Osteoblast (primary cell): Measurements from ENCODE around the gene GRM2. TPM values are rescaled to one million over a fixed set of nuclear protein-coding genes. Genes with fewer than 3 reads are reported as not detected.

Experiments used
- DNase-seq: peaks from one replicate; pipeline ENCODE4 v3.0.0; 2011; ENCODE audit warnings: low spot score, mixed read lengths; ENCODE audit not compliant: insufficient read length; ENCODE audit errors: missing footprints
- H2AFZ ChIP-seq: 2 replicates; pipeline ENCODE4 v1.6.0; 2011; ENCODE audit warnings: mild to moderate bottlenecking, low read length
- H3K27ac ChIP-seq: 2 replicates; pipeline ENCODE4 v1.5.1; 2011; ENCODE audit warnings: mild to moderate bottlenecking, low read depth, low read length, moderate library complexity
- H3K27me3 ChIP-seq: 2 replicates; pipeline ENCODE4 v1.6.0; 2012; ENCODE audit warnings: mild to moderate bottlenecking, control low read depth, inconsistent platforms, low read length, moderate library complexity; ENCODE audit not compliant: insufficient read depth
- H3K36me3 ChIP-seq: 2 replicates; pipeline ENCODE4 v1.5.1; 2011; ENCODE audit warnings: mild to moderate bottlenecking, low read length, control low read depth, moderate library complexity; ENCODE audit not compliant: insufficient read depth
- H3K4me1 ChIP-seq: 2 replicates; pipeline ENCODE4 v1.5.1; 2011; ENCODE audit warnings: mild to moderate bottlenecking, low read length, control low read depth, moderate library complexity; ENCODE audit not compliant: insufficient read depth
- H3K4me2 ChIP-seq: 2 replicates; pipeline ENCODE4 v1.6.0; 2011; ENCODE audit warnings: mild to moderate bottlenecking, low read length; ENCODE audit not compliant: insufficient read depth
- H3K4me3 ChIP-seq: fragments of 200-600 bp; sonication (generic); 3 replicates; pipeline ENCODE4 v1.5.1; 2012; ENCODE audit warnings: mild to moderate bottlenecking, low read length, inconsistent platforms; ENCODE audit not compliant: insufficient read depth
- H3K79me2 ChIP-seq: 2 replicates; pipeline ENCODE4 v1.6.0; 2012; ENCODE audit warnings: mild to moderate bottlenecking, low read length, control low read depth, inconsistent platforms; ENCODE audit not compliant: insufficient read depth
- H3K9me3 ChIP-seq: 2 replicates; pipeline ENCODE4 v1.5.1; 2011; ENCODE audit warnings: low read depth, low read length, control low read depth
- H4K20me1 ChIP-seq: 2 replicates; pipeline ENCODE4 v1.6.0; 2012; ENCODE audit warnings: mild to moderate bottlenecking, low read length, control low read depth; ENCODE audit not compliant: insufficient read depth
- CTCF ChIP-seq: IDR thresholded peaks from 2 replicates; pipeline ENCODE4 v1.5.1; 2011; ENCODE audit warnings: mild to moderate bottlenecking, low read depth, low read length, moderate library complexity; ENCODE audit errors: extremely low read depth
- total RNA-seq: library from RNA; depleted of rRNA; stranded (reverse); fragments of >200 nt; gene quantifications from 2 replicates; pipeline ENCODE4 v1.2.3, GENCODE V29; 2012

Gene GRM2
- total RNA-seq, 1 donor: not detected

GRCh38 chr3:51680196-51680595 is 26.7 kb upstream of the GRM2 start:
- Histone ChIP-seq H2AFZ (no peak overlapping the region), H3K4me3 (no peak overlapping the region), H3K4me1 (peaks cover 14% of the 10 kb centered on the region), H3K9me3 (no peaks in the 10 kb centered on the region), H3K27ac (no peak overlapping the region), H3K4me2 (no peak overlapping the region), H3K36me3 (peaks cover 25% of the 10 kb centered on the region), H3K79me2 (peaks cover 67% of the 10 kb centered on the region), H4K20me1 (peaks cover 47% of the 10 kb centered on the region), H3K27me3 (no peaks in the 10 kb centered on the region)
- DNase-seq: no peak
- no peak for TF ChIP-seq CTCF

- no peak for TF ChIP-seq CTCF
Measured at GRCh38 chr3:51680663-51681230, 26.1 kb upstream of the GRM2 start.

GRCh38 chr3:51681453-51681852 is 25.4 kb upstream of the GRM2 start:
- Histone ChIP-seq H4K20me1 (peaks cover 42% of the 10 kb centered on the region), H3K9me3 (no peaks in the 10 kb centered on the region), H3K36me3 (peaks cover 27% of the 10 kb centered on the region), H3K27me3 (no peaks in the 10 kb centered on the region), H3K4me3 (no peak overlapping the region), H3K79me2 (peaks cover 59% of the 10 kb centered on the region), H2AFZ (no peak overlapping the region), H3K4me2 (no peak overlapping the region), H3K4me1 (peaks cover 13% of the 10 kb centered on the region), H3K27ac (no peak overlapping the region)
- TF ChIP-seq CTCF: no peak
- DNase-seq: no peak

More at GRCh38 chr3:51680663-51681230, 26.1 kb upstream of the GRM2 start:
- H3K36me3 ChIP-seq: peaks cover 27% of the 10 kb centered on the region
- peaks cover 9% of the 10 kb centered on the region for H3K4me1 ChIP-seq
- H2AFZ ChIP-seq: no peak overlapping the region
- no peaks in the 10 kb centered on the region for H3K9me3 ChIP-seq
- no peaks in the 10 kb centered on the region for H3K27me3 ChIP-seq
- H3K79me2 ChIP-seq: peaks cover 66% of the 10 kb centered on the region
- H3K4me3 ChIP-seq: no peak overlapping the region
- peaks cover 42% of the 10 kb centered on the region for H4K20me1 ChIP-seq
- no peak for DNase-seq
- H3K27ac ChIP-seq: no peak overlapping the region
- no peak overlapping the region for H3K4me2 ChIP-seq

- Histone ChIP-seq H3K36me3 (peaks cover 25% of the 10 kb centered on the region), H3K4me1 (peaks cover 20% of the 10 kb centered on the region), H3K4me3 (no peak overlapping the region), H4K20me1 (peaks cover 43% of the 10 kb centered on the region), H3K4me2 (no peak overlapping the region), H3K27ac (no peak overlapping the region), H3K9me3 (no peaks in the 10 kb centered on the region), H3K79me2 (peaks cover 54% of the 10 kb centered on the region), H3K27me3 (no peaks in the 10 kb centered on the region), H2AFZ (no peak overlapping the region)
- TF ChIP-seq CTCF: peak; percentile 91
- DNase-seq: peak; percentile 98
Measured at GRCh38 chr3:51682079-51682478, 24.8 kb upstream of the GRM2 start.
